Posterior cingulate gyrus (tissue), 11 donors: ENCODE measurements around the gene CCNY.
"Not testable (repeated sequence)": the region's sequence is repeated elsewhere in the genome, so short reads cannot be mapped to it uniquely, and the experiment has no call there.

Source experiments
- DNase-seq, 10 donors: peaks; one replicate each; pipeline versions ENCODE4 v3.0.0 to v3.0.0-alpha.2; 2020 to 2021; ENCODE audit warnings: mixed read lengths in 3 of 10
- intact Hi-C: fragments of 100-400 bp; cut with DNase I; formaldehyde crosslinking; loops from one replicate; pipeline ENCODE4 v1.15.1; 2023

Gene CCNY

DNA sequence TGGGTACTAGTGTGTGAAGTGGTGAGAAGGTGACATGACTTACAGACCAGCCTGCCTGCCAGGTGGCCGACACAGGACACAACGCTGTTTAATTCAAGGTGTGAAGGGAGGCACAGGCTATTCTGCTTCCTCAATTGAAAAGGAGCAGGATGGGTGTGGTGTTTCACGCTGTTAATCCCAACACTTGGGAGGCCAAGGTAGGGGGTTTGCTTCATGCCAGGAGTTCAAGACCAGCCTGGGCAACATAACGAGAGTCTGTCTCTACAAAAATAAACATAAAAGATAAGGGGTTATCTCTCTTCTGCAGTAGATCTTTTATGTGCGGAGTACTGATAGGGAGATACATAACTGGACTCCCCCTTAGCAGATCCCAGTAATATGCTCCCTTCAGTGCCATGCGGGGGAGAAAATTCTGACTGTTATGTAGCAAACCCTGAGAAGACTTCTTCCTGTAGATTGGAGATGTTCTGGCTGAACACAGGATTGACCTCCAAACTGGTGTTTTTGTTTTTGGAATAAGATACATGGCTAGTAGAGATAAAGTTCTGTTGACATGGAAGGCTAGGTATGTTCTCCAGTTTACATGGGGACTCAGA lies 63.2 kb downstream of the CCNY start:
- no peak for DNase-seq
- intact Hi-C loops: no loop called here

DNA sequence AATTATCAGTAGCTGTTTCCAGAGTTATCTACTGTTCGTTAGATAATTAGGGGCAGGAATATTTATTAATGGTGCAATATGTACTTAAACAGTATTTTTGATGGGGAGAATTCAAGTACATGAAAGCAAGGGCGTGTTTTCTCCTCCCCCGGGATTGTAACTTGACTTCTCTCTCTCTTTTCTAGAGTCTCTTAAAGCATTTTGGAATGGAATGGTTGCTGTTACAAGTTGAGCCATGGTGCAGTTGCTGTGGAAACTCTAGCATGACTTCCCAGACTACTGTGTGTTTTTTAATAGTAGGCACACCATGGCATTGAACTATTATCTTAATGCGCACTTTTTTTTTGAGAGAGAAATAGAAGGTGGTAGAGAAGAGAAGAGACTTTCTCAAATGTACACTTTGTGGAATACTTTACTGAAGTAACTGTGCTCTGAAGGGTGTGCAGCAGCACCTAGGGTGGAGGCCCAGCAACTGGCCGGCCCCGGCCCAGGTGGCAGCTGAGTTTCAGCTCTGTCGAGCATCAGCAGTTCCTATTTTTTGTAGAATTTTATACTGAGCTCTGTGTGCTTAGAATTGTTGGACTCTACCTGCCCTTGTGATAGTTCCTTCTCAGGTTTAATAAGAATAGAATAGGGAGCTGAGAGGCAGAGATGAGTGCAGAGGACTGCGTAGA lies 64.4 kb downstream of the CCNY start:
- intact Hi-C loops: no loop called here
- DNase-seq: no peak

DNA sequence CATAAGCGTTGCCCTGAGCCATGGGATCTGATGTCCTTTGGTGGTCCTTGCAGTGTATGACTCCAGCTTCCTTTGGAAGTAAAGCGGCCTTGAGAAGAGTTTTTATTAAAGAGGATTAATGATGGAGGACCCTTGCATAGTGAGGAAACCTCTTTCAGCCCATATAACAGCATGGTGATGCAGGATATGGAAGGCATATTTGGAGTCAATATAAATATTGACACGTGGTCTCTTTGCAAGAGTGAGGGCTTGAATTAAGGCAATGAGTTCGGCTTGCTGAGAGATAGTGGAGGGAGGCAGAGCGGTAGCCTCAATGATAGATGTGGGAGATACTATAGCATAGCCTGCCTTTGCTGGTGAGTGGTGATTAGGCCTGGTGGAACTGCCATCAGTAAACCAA lies 67.2 kb downstream of the CCNY start:
- DNase-seq, intact Hi-C loops: not testable (repeated sequence)

DNA sequence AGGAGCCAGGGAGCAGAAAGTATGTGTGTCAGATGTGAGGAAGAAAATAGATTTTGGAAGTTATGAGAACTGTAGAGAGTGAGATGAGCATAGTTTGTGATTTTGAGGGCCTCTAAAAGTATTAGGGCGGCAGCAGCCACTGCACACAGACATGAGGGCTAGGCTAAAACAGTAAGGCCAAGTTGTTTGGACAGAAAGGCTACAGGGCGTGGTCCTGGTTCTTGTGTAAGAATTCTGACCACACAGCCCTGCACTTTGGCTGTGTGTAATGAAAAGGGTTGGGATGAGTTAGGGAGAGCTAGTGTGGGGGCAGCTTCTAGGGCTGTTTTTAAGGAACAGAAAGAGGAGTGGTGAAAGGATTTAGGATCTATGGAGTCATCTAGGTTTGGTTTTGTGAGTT lies 67.8 kb downstream of the CCNY start:
- DNase-seq, intact Hi-C loops: not testable (repeated sequence)

DNA sequence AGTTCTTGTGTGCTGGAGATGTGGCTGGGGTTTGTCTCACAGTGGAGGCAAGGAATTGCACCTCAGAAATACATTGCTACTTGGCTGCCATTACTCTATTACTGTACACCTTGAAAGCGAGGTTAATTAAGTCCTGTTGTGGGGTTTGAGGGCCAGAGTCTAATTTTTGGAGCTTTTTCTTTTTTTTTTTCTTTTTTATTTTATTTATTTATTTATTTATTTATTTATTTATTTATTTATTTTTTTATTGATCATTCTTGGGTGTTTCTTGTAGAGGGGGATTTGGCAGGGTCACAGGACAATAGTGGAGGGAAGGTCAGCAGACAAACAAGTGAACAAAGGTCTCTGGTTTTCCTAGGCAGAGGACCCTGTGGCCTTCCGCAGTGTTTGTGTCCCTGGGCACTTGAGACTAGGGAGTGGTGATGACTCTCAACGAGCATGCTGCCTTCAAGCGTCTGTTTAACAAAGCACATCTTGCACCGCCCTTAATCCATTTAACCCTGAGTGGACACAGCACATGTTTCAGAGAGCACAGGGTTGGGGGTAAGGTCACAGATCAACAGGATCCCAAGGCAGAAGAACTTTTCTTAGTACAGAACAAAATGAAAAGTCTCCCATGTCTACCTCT lies 69.8 kb downstream of the CCNY start:
- intact Hi-C loops, DNase-seq: not testable (repeated sequence)

DNA sequence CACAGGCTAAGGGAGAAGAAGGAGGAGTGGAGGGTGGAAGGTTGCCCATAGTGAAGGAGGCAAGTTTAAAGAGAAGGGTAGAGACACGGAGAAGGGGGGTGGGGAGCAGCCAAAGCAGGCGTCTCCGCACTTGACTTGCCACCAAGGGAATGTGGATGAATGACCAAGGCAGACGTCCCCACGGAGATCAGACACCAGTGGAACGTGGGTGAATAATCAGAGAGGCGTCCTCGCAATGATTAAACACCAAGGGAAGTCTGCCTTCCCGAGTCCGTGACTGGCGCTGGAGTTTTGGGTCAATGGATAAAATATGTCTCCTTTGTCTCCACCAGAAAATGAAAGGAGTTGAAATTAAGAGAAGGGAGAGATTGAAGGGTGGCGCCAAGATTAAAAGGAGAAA lies 71.4 kb downstream of the CCNY start:
- intact Hi-C loops: not testable (repeated sequence)

DNA sequence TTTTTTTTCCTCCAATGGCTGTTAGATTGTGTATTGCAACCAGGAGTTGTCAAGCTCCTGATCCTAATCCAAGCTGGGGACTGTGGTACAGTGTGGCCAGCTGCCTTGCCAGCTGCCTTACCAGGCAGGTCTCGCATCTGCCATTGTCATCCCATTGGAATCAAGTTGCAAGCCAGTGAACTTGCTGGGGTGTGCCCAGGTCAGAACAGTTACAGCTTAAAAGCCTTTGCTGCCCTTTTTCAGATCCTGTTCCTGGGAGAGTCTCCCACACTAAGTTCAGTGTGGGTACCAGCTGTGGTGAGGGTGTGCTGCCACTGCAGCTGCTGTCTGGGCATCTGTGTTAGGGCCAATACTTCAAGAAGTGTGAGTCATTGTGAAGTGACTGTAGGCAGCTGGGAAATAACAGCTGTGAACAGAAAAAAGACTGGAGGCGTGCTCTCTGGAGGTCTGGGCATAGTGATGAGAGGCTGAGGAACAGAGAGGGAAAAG lies 72.8 kb downstream of the CCNY start:
- intact Hi-C loops: no loop called here
- peak in 5 of 10 donors; percentile 38 to 94 (median 60) for DNase-seq

More for the DNA sequence above, 71.4 kb downstream of the CCNY start:
- DNase-seq: not testable (repeated sequence)

DNA sequence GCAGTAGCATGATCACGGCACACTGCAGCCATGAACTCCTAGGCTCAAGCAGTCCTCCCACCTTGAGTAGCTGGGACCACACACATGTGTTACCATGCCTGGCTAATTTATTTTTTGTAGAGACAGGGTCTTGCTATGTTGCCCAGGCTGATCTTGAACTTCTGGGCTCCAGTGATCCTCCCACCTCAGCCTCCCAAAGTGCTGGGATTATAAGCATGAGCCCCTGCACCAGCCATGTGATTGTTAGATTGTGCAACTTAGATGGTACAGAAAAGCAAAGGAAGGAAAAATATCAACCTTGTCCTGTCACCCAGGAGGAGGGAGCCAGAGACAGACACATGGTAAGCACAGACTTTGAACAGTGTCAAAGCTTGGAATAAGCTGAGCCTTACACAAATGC lies 73.5 kb downstream of the CCNY start:
- intact Hi-C loops: no loop called here
- DNase-seq: no peak

DNA sequence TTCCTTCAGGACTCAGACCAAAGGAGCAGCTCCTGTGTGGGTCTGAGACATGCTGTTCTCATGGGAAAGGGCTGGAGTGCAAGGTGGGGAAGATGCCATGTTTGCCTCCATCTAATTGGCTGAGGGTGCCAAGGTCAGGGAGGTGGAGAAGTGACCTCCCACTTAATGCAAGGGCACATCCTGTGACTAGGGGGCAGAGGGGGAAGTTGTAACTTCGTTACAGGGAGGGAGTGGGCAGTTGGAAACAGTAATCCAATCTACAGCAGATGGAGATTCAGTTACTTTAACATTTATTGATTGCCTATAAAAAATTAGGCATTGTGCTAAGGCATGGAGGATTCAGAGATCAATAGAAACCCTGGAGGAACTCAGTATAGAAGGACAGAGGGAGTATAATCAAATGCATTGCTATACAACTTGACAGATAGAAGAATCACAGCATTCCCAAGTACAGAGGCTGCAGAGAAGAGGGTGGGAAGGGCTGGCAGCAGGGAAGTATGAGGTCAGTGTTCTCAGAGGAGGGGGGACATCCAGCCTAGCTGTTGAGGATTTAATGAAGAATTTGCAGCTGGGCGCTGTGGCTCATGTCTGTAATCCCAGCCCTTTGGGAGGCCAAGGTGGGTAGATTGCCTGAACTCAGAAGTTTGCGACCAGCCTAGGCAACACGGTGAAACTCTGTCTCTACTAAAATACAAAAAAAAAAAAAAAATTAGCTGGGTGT lies 75.9 kb downstream of the CCNY start:
- intact Hi-C loops: no loop called here
- DNase-seq: no peak

DNA sequence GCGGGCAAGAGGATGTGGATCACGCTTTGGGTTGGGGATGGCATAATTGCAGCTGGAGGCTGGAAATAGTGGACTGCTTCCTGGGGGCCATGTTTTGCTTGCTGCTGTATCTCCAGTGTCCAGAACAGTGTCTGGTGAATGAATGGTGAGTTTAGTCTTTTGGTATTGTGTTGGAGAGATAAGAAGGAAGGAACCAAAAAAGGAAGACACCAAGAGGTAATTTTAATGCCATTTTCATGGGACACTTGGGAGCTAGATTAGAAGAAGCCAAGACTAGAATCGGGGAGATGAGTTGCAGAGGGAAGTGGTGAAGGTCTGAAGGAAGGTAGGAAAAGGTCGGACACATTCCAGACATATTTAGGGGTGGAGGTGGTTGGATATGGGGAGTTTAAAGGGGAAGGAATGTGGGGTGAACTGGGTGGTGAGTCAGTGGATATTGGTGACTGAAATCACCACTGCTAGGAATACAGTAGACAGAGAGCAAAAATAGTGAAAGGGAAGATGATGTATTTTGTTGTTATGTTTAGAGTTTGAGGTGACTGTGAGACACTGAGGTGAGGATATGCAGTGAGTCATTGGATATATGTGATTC lies 76.7 kb downstream of the CCNY start:
- intact Hi-C loops: no loop called here
- no peak for DNase-seq

DNA sequence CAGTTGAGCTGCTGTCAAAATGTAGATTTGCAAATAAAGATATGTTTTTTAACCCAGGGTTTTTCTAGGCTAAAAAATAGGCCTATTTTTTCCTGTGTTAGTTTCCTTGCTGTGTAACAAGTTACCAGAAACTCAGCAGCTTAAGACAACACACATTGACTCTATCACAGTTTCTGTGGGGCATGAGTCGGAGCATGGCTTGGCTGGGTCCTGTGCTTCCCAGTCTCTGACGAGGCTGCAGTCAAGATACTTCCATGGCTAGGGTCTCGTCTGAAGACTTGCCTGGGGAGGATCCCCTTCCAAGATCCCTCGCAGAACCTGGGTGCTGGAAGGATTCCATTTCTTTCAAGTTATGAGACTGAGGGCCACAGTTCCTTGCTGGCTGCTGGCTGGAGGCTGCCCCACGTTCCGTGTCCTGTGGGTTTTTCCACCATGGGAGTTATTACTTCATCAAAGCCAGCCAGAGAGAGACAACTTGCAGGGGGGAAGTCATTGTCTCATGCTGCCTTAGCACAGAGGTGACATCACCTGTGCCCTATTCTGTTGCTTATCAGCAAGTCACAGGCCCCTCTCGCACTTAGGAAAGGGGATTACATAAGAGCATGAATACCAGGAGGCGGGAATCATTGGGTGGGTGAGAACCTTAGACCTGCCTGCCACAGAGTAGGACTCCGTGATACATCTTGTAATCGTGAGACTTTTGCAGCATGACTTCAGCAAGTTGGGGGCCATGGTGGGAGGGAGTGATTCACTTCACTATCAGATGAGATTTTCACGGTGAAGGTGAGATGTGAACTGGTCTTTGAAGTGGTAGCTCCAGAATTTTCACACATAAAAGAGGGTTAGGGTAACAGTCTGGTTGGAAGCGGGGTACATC lies 77.9 kb downstream of the CCNY start:
- intact Hi-C loops: no loop called here
- no peak for DNase-seq

DNA sequence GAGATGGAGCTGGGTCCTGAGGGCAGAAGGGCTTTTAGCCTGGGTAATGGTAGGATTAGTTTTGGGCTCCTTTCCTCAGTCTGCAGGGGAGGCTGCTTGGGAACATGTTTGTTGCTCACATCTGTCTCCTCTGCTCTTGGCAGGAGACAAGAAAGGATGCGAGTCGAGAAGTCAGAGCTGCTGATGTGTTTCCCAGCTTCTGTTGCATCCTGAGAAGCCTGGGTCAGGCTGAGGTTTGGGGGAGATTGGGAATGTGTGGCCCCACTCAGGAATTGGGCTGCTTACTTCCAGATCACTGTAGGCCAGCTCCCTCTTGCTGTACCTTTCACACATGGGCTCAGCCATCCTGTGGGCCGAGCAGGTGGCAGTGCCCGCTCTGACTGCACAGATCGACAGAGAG lies 79.2 kb downstream of the CCNY start:
- intact Hi-C loops: loop anchor here (5.0 kb wide), 1 partner anchor 78 kb away; the partner anchor contains the start of gene CCNY
- DNase-seq: no peak

DNA sequence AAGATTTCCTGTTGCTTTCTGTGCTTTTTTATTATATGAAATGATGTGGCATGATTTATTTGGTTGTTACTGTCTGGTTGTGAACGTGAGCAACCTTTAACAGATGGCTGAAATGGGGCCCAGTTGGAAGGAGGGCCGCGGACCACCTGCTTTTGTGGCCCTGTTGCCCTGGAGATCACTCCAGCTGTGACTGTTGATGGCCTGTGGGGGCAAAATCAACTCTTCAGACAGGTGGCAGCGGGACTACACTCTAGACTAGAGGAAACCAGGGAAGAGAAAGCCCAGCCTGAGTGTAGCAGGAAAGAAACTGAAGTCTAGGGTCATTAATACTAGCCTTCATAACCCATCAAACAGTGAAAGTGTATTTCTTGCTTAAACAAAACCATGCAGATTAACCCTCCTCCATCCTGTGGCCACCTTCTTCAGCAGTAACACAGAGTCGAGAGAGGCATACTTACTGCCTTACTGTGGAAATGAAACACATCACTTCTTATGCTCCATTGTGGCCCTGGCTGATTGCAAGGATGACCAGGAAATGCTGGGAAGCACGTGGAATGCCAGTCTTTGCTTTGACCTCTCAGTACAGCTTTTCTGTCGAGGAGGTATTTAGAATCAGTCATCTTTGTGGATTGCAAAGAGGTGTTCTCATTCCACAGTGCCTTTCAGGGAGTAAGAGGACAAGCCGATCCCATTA lies 80.5 kb downstream of the CCNY start:
- DNase-seq: no peak
- intact Hi-C loops: loop anchor here (5.0 kb wide), 1 partner anchor 79 kb away; the partner anchor contains the start of gene CCNY

DNA sequence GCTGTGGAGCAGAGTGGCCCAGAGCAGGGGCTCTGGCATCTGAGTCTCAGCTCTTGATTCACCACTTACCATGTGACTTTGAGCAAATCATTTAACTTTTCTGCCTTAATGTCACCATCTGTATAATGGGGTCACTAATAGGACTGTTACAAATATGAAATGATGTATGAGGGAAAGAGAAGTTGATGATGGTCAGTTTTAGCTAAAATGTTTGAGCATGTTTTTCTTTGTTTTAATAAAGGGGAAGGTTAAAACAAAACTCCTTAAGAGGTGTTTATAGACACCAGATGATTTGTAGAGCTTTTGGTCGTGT lies 81.0 kb downstream of the CCNY start:
- no peak for DNase-seq
- intact Hi-C loops: loop anchor here (5.0 kb wide), 1 partner anchor 80 kb away; the partner anchor contains the start of gene CCNY

DNA sequence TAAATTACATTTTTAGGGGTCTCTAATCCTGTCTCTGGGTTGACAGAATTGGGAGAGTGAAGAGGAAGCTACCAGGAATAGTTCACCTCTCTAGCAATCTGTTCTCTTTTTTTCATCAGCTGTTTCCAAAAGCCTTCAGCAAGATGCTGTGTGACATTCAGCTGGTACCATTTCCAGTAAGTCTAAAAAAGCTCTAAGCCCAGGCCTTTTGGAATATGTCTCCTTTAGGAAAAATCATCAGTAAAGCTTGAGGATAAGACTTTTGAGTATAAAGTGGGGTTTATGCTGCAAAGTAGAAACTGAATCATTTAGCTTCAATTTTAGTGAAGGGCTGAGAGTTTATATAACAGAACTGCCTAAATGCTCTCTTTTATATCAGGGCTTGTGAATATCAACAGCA lies 81.5 kb downstream of the CCNY start:
- intact Hi-C loops: loop anchor here (5.0 kb wide), 1 partner anchor 80 kb away; the partner anchor contains the start of gene CCNY
- no peak for DNase-seq

DNA sequence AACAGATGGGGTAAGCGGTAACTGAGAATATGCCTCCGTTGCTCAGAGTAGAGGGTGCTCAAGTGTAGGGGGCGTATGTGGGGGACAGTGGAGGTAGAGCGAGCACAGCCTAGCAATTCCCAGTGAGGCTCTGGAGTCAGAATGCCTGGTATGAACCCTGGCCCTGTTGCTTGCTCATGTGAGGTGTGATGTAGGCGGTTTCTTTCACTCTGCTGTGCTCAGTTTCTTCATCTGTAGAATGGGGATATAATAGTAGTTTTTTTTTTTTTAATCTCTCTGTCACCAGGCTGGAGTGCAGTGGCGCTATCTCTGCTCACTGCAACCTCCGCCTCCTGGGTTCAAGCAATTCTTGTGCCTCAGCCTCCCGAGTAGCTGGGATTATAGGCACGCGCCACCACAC lies 82.3 kb downstream of the CCNY start:
- intact Hi-C loops: loop anchor here (5.0 kb wide), 1 partner anchor 81 kb away; the partner anchor contains the start of gene CCNY
- not testable (repeated sequence) for DNase-seq

DNA sequence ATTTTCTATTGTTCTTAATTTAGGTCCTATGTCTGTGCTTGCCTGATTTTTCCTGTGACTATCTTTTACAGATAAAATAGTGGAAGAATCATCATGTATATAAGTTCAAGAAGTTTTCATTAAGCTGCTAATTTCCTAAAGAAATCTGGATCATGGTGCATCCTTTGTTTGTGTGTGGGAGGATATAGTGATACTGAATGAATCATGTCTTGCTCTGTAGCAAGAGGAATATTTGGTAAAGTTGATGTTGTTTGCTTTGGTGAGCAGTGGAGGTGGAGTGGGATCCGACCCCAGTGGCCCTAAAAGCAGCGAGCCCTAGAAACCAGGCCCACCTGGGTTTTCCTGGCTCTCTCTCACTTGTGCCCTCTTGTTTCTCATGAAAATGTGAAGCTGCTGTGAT lies 83.7 kb downstream of the CCNY start:
- DNase-seq: no peak
- intact Hi-C loops: no loop called here

DNA sequence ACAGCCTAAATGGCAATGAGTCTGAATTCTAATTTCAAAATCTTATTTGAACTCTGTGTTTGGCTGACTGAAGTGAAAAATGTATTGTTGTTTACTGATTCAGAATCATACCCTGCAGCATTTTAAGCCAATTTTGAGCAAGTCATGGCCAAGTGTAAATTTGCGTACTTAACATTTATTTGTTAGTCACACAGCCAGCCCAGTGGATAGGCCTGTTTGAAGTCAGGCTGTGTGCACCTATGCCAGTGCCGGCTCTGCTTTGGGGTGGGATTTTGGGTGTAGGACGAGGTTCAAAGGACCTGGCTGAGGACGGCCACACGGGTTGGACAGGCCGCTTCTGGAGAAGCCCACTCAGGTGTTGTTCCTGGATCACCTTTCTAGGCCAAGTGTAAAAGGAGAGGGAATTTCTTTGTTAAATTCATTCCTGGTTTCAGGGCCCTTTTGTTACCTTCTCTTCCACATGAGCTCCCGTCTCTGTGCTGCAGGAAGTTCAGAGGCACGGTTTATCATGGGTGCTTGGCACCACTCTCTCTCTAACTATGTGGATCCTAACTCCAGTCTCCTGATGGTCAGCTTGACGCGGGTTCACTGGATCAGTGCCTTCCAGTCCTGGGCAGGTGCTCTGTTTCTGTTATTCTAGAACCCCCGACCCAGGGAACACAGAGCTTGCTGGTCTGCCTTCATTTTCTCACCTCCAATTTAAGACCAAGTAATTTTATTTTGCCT lies 84.7 kb downstream of the CCNY start:
- DNase-seq: no peak
- intact Hi-C loops: no loop called here
